ENCODE results near the gene RSPH6A. TPM values are rescaled to one million over a fixed set of nuclear protein-coding genes. Genes with fewer than 3 reads are reported as not detected.
"Not testable (repeated sequence)": the region's sequence is repeated elsewhere in the genome, so short reads cannot be mapped to it uniquely, and the experiment has no call there.

Gene RSPH6A
- polyA plus RNA-seq, 4 donors = 0.01 to 0.07 TPM; not detected in 2

DNA sequence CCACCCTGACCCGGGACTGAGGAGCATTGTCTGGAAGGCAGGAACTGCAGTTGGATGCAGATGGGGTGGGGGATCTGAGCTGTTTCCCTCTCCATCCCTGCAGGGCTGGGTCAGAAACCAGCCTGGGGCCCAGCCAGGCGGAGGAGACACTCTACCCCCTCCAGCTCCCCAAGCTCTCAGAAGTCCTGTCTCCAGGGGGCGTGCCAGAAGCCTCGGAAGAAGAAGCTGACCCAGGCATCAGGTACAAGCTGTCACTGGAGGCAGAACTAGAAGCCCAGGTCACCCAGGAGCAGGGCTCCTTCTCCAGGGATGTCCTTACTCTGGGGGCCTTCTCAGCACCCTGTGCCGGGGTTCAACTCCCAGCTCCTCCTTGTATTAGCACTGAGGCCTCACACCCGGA lies 61.6 kb downstream of the RSPH6A start:
- Histone ChIP-seq H3K9me3 (ENCODE audit: control insufficient read depth in 2 of 2, insufficient read depth in 1 of 2, low read depth in 1 of 2, low read length in 1 of 2) (peaks cover 0 to 3% of the 10 kb centered on the region in 2 donors), H3K4me3 (ENCODE audit: low read depth in 1 of 3, low read length in 3 of 3) (no peak overlapping the region), H3K27me3 (ENCODE audit: control insufficient read depth in 3 of 3, insufficient read depth in 3 of 3, low read length in 3 of 3) (no peaks in the 10 kb centered on the region), H3K36me3 (ENCODE audit: control insufficient read depth in 3 of 3, insufficient read depth in 2 of 3, low read depth in 1 of 3, low read length in 3 of 3) (no peaks in the 10 kb centered on the region), H3K4me1 (ENCODE audit: control insufficient read depth in 3 of 3, insufficient read depth in 2 of 3, low read depth in 1 of 3, low read length in 2 of 3) (no peaks in the 10 kb centered on the region), H3K27ac (ENCODE audit: low read depth in 1 of 3, low read length in 2 of 3) (no peak overlapping the region)
- FAIRE-seq (no peak), DNase-seq (no peak)
- WGBS, 3 donors = 65 to 72% (median 67%) methylated on average over 6 of the region's 6 CpGs

DNA sequence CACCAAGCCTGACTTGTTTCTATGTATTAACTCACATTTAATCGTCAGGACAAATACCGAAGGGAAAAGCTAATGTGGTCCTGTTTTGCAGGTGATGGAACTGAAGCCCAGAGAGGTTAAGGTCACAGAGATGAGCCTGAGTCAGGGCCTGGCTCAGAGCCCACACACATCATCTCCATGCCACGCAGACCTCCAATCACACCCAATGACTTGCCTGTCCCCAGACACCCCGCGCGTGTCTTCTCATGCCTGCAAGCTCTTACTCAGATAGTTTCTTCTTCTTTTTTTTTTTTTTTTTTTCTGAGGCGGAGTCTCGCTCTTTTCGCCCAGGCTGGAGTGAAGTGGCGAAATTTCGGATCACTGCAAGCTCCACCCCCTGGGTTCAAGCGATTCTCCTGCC lies 62.5 kb downstream of the RSPH6A start:
- no peak overlapping the region for H3K4me3 ChIP-seq (ENCODE audit: low read depth in 1 of 3, low read length in 3 of 3)
- H3K27ac ChIP-seq (ENCODE audit: low read depth in 1 of 3, low read length in 2 of 3) = no peak overlapping the region
- no peak for FAIRE-seq
- no peaks in the 10 kb centered on the region for H3K27me3 ChIP-seq (ENCODE audit: control insufficient read depth in 3 of 3, insufficient read depth in 3 of 3, low read length in 3 of 3)
- WGBS, 3 donors = 92 to 95% (median 94%) methylated on average over 12 of the region's 12 CpGs
- peaks cover 0 to under 1% of the 10 kb centered on the region in 2 donors for H3K9me3 ChIP-seq (ENCODE audit: control insufficient read depth in 2 of 2, insufficient read depth in 1 of 2, low read depth in 1 of 2, low read length in 1 of 2)
- no peak for DNase-seq
- no peaks in the 10 kb centered on the region for H3K4me1 ChIP-seq (ENCODE audit: control insufficient read depth in 3 of 3, insufficient read depth in 2 of 3, low read depth in 1 of 3, low read length in 2 of 3)
- no peaks in the 10 kb centered on the region for H3K36me3 ChIP-seq (ENCODE audit: control insufficient read depth in 3 of 3, insufficient read depth in 2 of 3, low read depth in 1 of 3, low read length in 3 of 3)

DNA sequence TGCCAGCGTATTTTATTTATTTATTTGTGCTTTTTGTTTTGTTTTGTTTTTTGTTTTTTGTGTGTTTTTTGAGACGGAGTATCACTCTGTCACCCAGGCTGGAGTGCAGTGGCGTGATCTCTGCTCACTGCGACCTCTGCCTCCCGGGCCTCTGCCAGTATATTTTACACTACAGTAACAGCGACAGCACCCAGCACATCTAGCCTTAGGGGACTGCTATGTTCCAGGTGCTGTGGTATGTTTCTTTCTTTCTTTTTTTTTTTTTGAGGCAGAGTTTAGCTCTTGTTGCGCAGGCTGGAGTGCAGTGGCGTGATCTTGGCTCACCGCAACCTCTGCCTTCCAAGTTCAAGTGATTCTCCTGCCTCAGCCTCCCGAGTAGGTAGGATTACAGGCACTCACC lies 63.6 kb downstream of the RSPH6A start:
- H3K4me1 ChIP-seq (ENCODE audit: control insufficient read depth in 3 of 3, insufficient read depth in 2 of 3, low read depth in 1 of 3, low read length in 2 of 3); H3K27me3 ChIP-seq (ENCODE audit: control insufficient read depth in 3 of 3, insufficient read depth in 3 of 3, low read length in 3 of 3); FAIRE-seq; H3K27ac ChIP-seq (ENCODE audit: low read depth in 1 of 3, low read length in 2 of 3); H3K36me3 ChIP-seq (ENCODE audit: control insufficient read depth in 3 of 3, insufficient read depth in 2 of 3, low read depth in 1 of 3, low read length in 3 of 3); DNase-seq; H3K4me3 ChIP-seq (ENCODE audit: low read depth in 1 of 3, low read length in 3 of 3); H3K9me3 ChIP-seq (ENCODE audit: control insufficient read depth in 2 of 2, insufficient read depth in 1 of 2, low read depth in 1 of 2, low read length in 1 of 2): not testable (repeated sequence)
- WGBS, 3 donors = 83 to 89% (median 88%) methylated on average over 9 to 10 of the region's 10 CpGs

DNA sequence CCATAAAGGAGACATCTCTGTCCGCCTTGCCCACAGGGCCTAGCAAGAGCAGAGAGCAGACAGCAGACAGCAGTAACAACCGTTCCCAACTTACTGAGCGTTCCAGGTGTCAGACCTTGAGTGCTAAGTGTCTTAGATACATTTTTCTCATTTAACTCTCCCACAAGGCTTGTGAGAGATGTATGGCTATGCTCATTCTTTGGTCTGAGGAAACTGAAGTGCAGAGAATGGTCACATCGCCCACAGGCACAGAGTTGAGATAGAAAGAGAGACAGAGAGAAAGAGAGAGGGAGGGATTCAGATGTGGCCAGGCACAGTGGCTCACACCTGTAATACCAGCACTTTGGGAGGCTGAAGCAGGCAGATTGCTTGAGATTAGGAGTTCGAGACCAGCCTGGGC lies 67.6 kb downstream of the RSPH6A start:
- Histone ChIP-seq H3K36me3 (ENCODE audit: control insufficient read depth in 3 of 3, insufficient read depth in 2 of 3, low read depth in 1 of 3, low read length in 3 of 3) (no peaks in the 10 kb centered on the region), H3K9me3 (ENCODE audit: control insufficient read depth in 2 of 2, insufficient read depth in 1 of 2, low read depth in 1 of 2, low read length in 1 of 2) (no peaks in the 10 kb centered on the region), H3K27me3 (ENCODE audit: control insufficient read depth in 3 of 3, insufficient read depth in 3 of 3, low read length in 3 of 3) (peaks cover 0 to 6% (median 0%) of the 10 kb centered on the region in 3 donors), H3K4me1 (ENCODE audit: control insufficient read depth in 3 of 3, insufficient read depth in 2 of 3, low read depth in 1 of 3, low read length in 2 of 3) (no peaks in the 10 kb centered on the region), H3K4me3 (ENCODE audit: low read depth in 1 of 3, low read length in 3 of 3) (no peak overlapping the region), H3K27ac (ENCODE audit: low read depth in 1 of 3, low read length in 2 of 3) (no peak overlapping the region)
- 46 to 67% (median 56%) methylated on average over 5 of the region's 5 CpGs for WGBS, 3 donors
- FAIRE-seq (no peak), DNase-seq (no peak)

DNA sequence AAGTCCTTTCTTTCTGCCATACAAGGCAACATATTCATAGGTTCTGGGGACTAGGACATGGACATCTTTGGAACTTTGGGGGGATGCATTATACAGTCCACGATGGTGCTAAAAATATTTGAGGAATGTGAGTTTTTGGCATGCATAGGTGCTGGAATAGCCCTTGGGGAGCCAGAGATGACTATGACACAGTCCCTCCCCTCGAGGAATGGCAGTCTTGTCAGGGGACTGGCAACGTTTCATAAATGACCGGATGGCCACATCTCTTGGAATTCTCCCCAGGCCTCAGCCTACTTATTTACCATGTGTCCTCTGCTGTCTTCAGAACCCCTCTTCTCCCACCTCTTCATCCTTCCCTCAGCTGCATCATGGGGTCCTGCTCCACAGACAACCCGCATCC lies 68.2 kb downstream of the RSPH6A start:
- WGBS, 3 donors = 68 to 75% (median 71%) methylated on average over 5 of the region's 5 CpGs
- Histone ChIP-seq H3K4me1 (ENCODE audit: control insufficient read depth in 3 of 3, insufficient read depth in 2 of 3, low read depth in 1 of 3, low read length in 2 of 3) (no peaks in the 10 kb centered on the region), H3K36me3 (ENCODE audit: control insufficient read depth in 3 of 3, insufficient read depth in 2 of 3, low read depth in 1 of 3, low read length in 3 of 3) (no peaks in the 10 kb centered on the region), H3K27me3 (ENCODE audit: control insufficient read depth in 3 of 3, insufficient read depth in 3 of 3, low read length in 3 of 3) (peaks cover 0 to 6% (median 0%) of the 10 kb centered on the region in 3 donors), H3K9me3 (ENCODE audit: control insufficient read depth in 2 of 2, insufficient read depth in 1 of 2, low read depth in 1 of 2, low read length in 1 of 2) (no peaks in the 10 kb centered on the region), H3K27ac (ENCODE audit: low read depth in 1 of 3, low read length in 2 of 3) (no peak overlapping the region), H3K4me3 (ENCODE audit: low read depth in 1 of 3, low read length in 3 of 3) (no peak overlapping the region)
- DNase-seq (no peak), FAIRE-seq (no peak)

Other genes with a start within 250 kb of the RSPH6A start
- 1 to 10 TPM; 4.5 to 9.4 (median 6.4) TPM for gene OPA3, start 230.5 kb downstream of the RSPH6A start, polyA plus RNA-seq
- gene GPR4, start 213.1 kb downstream of the RSPH6A start, polyA plus RNA-seq = 1 to 10 TPM in 1 of 4 donors, under 1 TPM in 3; 0.22 to 3.8 (median 0.51) TPM
- gene EML2, start 175.9 kb downstream of the RSPH6A start, polyA plus RNA-seq = 10 to 100 TPM; 18.9 to 39.9 (median 20.8) TPM
- gene GIPR, start 147.1 kb downstream of the RSPH6A start, polyA plus RNA-seq = 1 to 10 TPM in 2 of 4 donors, under 1 TPM in 2; 0.67 to 9.1 (median 0.97) TPM
- gene SNRPD2, start 123.4 kb downstream of the RSPH6A start, polyA plus RNA-seq = 100 to 1,000 TPM; 209 to 422 (median 250) TPM
- gene QPCTL, start 122.6 kb downstream of the RSPH6A start, polyA plus RNA-seq = 1 to 10 TPM; 4.1 to 8.7 (median 5.5) TPM
- 10 to 100 TPM in 1 of 4 donors, 1 to 10 TPM in 3; 5.4 to 16.6 (median 9.3) TPM for gene FBXO46, start 84.4 kb downstream of the RSPH6A start, polyA plus RNA-seq
- gene MEIOSIN, start 81.9 kb downstream of the RSPH6A start, polyA plus RNA-seq = not detected
- gene SIX5, start 46.1 kb downstream of the RSPH6A start, polyA plus RNA-seq = 10 to 100 TPM in 1 of 4 donors, 1 to 10 TPM in 3; 1.6 to 12.4 (median 6.3) TPM
- 10 to 100 TPM; 12.7 to 42.2 (median 21.6) TPM for gene DMPK, start 32.8 kb downstream of the RSPH6A start, polyA plus RNA-seq
- 10 to 100 TPM in 2 of 4 donors, 1 to 10 TPM in 2; 4.6 to 20.9 (median 11.9) TPM for gene DMWD, start 22.5 kb downstream of the RSPH6A start, polyA plus RNA-seq
- gene SYMPK, start 47.8 kb upstream of the RSPH6A start, polyA plus RNA-seq = 100 to 1,000 TPM in 1 of 4 donors, 10 to 100 TPM in 3; 64.8 to 106 (median 72.4) TPM
- gene FOXA3, start 49.0 kb upstream of the RSPH6A start, polyA plus RNA-seq = 10 to 100 TPM; 15.7 to 33.6 (median 23.1) TPM
- gene IRF2BP1, start 70.8 kb upstream of the RSPH6A start, polyA plus RNA-seq = 10 to 100 TPM; 14.5 to 22.5 (median 15.7) TPM
- gene MYPOP, start 87.3 kb upstream of the RSPH6A start, polyA plus RNA-seq = 10 to 100 TPM in 1 of 4 donors, 1 to 10 TPM in 3; 4.8 to 10.7 (median 8.4) TPM
- gene NANOS2, start 99.5 kb upstream of the RSPH6A start, polyA plus RNA-seq = not detected
- gene NOVA2, start 158.6 kb upstream of the RSPH6A start, polyA plus RNA-seq = 1 to 10 TPM in 1 of 4 donors, under 1 TPM in 3; under 0.01 to 2.0 (median 0.56) TPM
- gene CCDC61, start 180.2 kb upstream of the RSPH6A start, polyA plus RNA-seq = 10 to 100 TPM in 2 of 4 donors, 1 to 10 TPM in 2; 7.8 to 13.3 (median 10.7) TPM
- under 1 TPM in 1 of 4 donors, not detected in 3; 0.41 TPM for gene PGLYRP1, start 207.7 kb upstream of the RSPH6A start, polyA plus RNA-seq
- gene IGFL4, start 225.7 kb upstream of the RSPH6A start, polyA plus RNA-seq = 1 to 10 TPM in 1 of 4 donors, under 1 TPM in 1, not detected in 2; 0.03 to 1.2 TPM